ENCODE results near the gene ITSN2. TPM values are rescaled to one million over a fixed set of nuclear protein-coding genes. Genes with fewer than 3 reads are reported as not detected.

The ITSN2 gene
- total RNA-seq, 1 experiment from 2014 or later, result 21.9 TPM

GRCh38 chr2:24336811-24337210, 23.5 kb downstream of the ITSN2 start:
- intact Hi-C loops (cut with micrococcal nuclease), result no loop called here
- Histone ChIP-seq H3K27me3 (ENCODE audit: low read length) (no peaks in the 10 kb centered on the region), H3K36me3 (ENCODE audit: low read depth, low read length) (no peaks in the 10 kb centered on the region), H3K79me2 (ENCODE audit: low read length) (peaks cover 37% of the 10 kb centered on the region), H3F3A (ENCODE audit: low read length, unreplicated experiment) (no peaks in the 10 kb centered on the region), H3K4me1 (ENCODE audit: insufficient read depth, low read length) (no peaks in the 10 kb centered on the region), H4K20me1 (ENCODE audit: low read length) (peaks cover 5% of the 10 kb centered on the region; the same call in 1 of the 2 replicates), H3K4me2 (ENCODE audit: low read length) (no peak overlapping the region), H3K4me3 (ENCODE audit: low read length) (no peak overlapping the region), H3K27ac (ENCODE audit: low read length) (no peak overlapping the region), H3K9ac (ENCODE audit: low read length) (no peak overlapping the region), H3K9me2 (replicated peaks; ENCODE audit: low read length) (no peaks in the 10 kb centered on the region), H2AFZ (ENCODE audit: low read length) (no peak overlapping the region), H3K9me3 (ENCODE audit: low read length) (no peaks in the 10 kb centered on the region)
- no peak for ATAC-seq
- POLR2A ChIA-PET (ENCODE audit: unreplicated experiment), result no interaction called here
- no peak for DNase-seq
- TF ChIP-seq EZH2 (IDR thresholded peaks at IDR 0.05; ENCODE audit: low read length, unreplicated experiment), result no peak
- no peak for TF ChIP-seq CTCF (conservative IDR thresholded peaks at IDR 0.05; ENCODE audit: low read depth, low read length)
- TF ChIP-seq EZH2phosphoT487 (IDR thresholded peaks at IDR 0.05; ENCODE audit: borderline replicate concordance, low read length), result no peak
- BruUV-seq (replicated peaks), result no TSS peak
- CTCF ChIA-PET, result no interaction called here

GRCh38 chr2:24334245-24334633, 26.1 kb downstream of the ITSN2 start:
- Histone ChIP-seq H3K27me3 (ENCODE audit: low read length) (no peaks in the 10 kb centered on the region), H3K79me2 (ENCODE audit: low read length) (peaks cover 27% of the 10 kb centered on the region; the same call in 1 of the 2 replicates), H2AFZ (ENCODE audit: low read length) (no peak overlapping the region), H4K20me1 (ENCODE audit: low read length) (peaks cover 5% of the 10 kb centered on the region; the same call in 1 of the 2 replicates), H3K9ac (ENCODE audit: low read length) (no peak overlapping the region), H3K9me2 (replicated peaks; ENCODE audit: low read length) (no peaks in the 10 kb centered on the region), H3K36me3 (ENCODE audit: low read depth, low read length) (no peaks in the 10 kb centered on the region), H3K4me1 (ENCODE audit: insufficient read depth, low read length) (no peaks in the 10 kb centered on the region), H3K9me3 (ENCODE audit: low read length) (no peaks in the 10 kb centered on the region), H3K4me2 (ENCODE audit: low read length) (no peak overlapping the region), H3F3A (ENCODE audit: low read length, unreplicated experiment) (no peaks in the 10 kb centered on the region), H3K4me3 (ENCODE audit: low read length) (no peak overlapping the region), H3K27ac (ENCODE audit: low read length) (no peak overlapping the region)
- POLR2A ChIA-PET (ENCODE audit: unreplicated experiment), result no interaction called here
- no TSS peak for BruUV-seq (replicated peaks)
- CTCF ChIA-PET, result no interaction called here
- no peak for TF ChIP-seq EZH2phosphoT487 (IDR thresholded peaks at IDR 0.05; ENCODE audit: borderline replicate concordance, low read length)
- no peak for TF ChIP-seq CTCF (conservative IDR thresholded peaks at IDR 0.05; ENCODE audit: low read depth, low read length)
- TF ChIP-seq EZH2 (IDR thresholded peaks at IDR 0.05; ENCODE audit: low read length, unreplicated experiment), result no peak
- peak; percentile 35 for DNase-seq
- intact Hi-C loops (cut with micrococcal nuclease), result no loop called here
- ATAC-seq, result no peak

- intact Hi-C loops (cut with micrococcal nuclease), result no loop called here
- POLR2A ChIA-PET (ENCODE audit: unreplicated experiment), result no interaction called here
- no peak for ATAC-seq
Observed at GRCh38 chr2:24332791-24333540, 27.4 kb downstream of the ITSN2 start.

More at GRCh38 chr2:24332791-24333540, 27.4 kb downstream of the ITSN2 start:
- Histone ChIP-seq H4K20me1 (ENCODE audit: low read length) (peaks cover 5% of the 10 kb centered on the region; the same call in 1 of the 2 replicates), H3K27ac (ENCODE audit: low read length) (no peak overlapping the region), H3K4me1 (ENCODE audit: insufficient read depth, low read length) (no peaks in the 10 kb centered on the region), H3K4me3 (ENCODE audit: low read length) (no peak overlapping the region), H3K36me3 (ENCODE audit: low read depth, low read length) (no peaks in the 10 kb centered on the region), H2AFZ (ENCODE audit: low read length) (no peak overlapping the region), H3K9ac (ENCODE audit: low read length) (no peak overlapping the region), H3K9me3 (ENCODE audit: low read length) (no peaks in the 10 kb centered on the region), H3K4me2 (ENCODE audit: low read length) (no peak overlapping the region), H3K27me3 (ENCODE audit: low read length) (no peaks in the 10 kb centered on the region), H3F3A (ENCODE audit: low read length, unreplicated experiment) (no peaks in the 10 kb centered on the region), H3K79me2 (ENCODE audit: low read length) (peaks cover 24% of the 10 kb centered on the region), H3K9me2 (replicated peaks; ENCODE audit: low read length) (no peaks in the 10 kb centered on the region)
- no TSS peak for BruUV-seq (replicated peaks)
- CTCF ChIA-PET, result no interaction called here
- TF ChIP-seq EZH2phosphoT487 (IDR thresholded peaks at IDR 0.05; ENCODE audit: borderline replicate concordance, low read length), result no peak
- no peak for TF ChIP-seq EZH2 (IDR thresholded peaks at IDR 0.05; ENCODE audit: low read length, unreplicated experiment)
- TF ChIP-seq CTCF (conservative IDR thresholded peaks at IDR 0.05; ENCODE audit: low read depth, low read length), result no peak
- DNase-seq, result no peak
